Mesenchymal stem cell (in vitro differentiated cells and primary cell): ENCODE results near the gene SMPDL3B.

Experiments
- DNase-seq: peaks from one replicate; pipeline ENCODE4 v3.0.0-alpha.2; 2013
- H2AFZ ChIP-seq: one replicate; pipeline ENCODE4 v1.6.1; 2013; ENCODE audit warnings: low read depth, mild to moderate bottlenecking, control low read depth, inconsistent platforms, low read length, moderate library complexity
- H2AK5ac ChIP-seq: 2 replicates; pipeline ENCODE4 v1.6.1; 2013; ENCODE audit warnings: low read length, moderate library complexity, mild to moderate bottlenecking, inconsistent platforms; ENCODE audit not compliant: severe bottlenecking
- H2BK120ac ChIP-seq: one replicate; pipeline ENCODE4 v1.6.1; 2013; ENCODE audit warnings: low read depth, mild to moderate bottlenecking, inconsistent platforms, low read length, moderate library complexity
- H2BK12ac ChIP-seq, 2 experiments: one replicate each; pipeline ENCODE4 v1.6.1; 2013; ENCODE audit warnings: inconsistent platforms in 2 of 2, low read length in 2 of 2, mild to moderate bottlenecking in 2 of 2, moderate library complexity in 2 of 2, control low read depth in 1 of 2
- H2BK15ac ChIP-seq: one replicate; pipeline ENCODE4 v1.6.1; 2013; ENCODE audit warnings: mild to moderate bottlenecking, low read depth, inconsistent platforms; ENCODE audit not compliant: poor library complexity, severe bottlenecking
- H2BK5ac ChIP-seq: 2 replicates; pipeline ENCODE4 v1.6.1; 2013; ENCODE audit warnings: low read depth, mild to moderate bottlenecking, low read length, control low read depth, inconsistent platforms; ENCODE audit not compliant: poor library complexity, severe bottlenecking
- H3K14ac ChIP-seq, 2 experiments: one replicate each; pipeline ENCODE4 v1.6.1; 2013; ENCODE audit warnings: inconsistent platforms in 2 of 2, low read length in 2 of 2, control low read depth in 1 of 2, mild to moderate bottlenecking in 1 of 2, moderate library complexity in 1 of 2
- H3K18ac ChIP-seq, 2 experiments: one replicate each; pipeline ENCODE4 v1.6.1; 2013; ENCODE audit warnings: inconsistent platforms in 2 of 2, low read length in 2 of 2, control low read depth in 1 of 2, low read depth in 1 of 2, mild to moderate bottlenecking in 1 of 2
- H3K23ac ChIP-seq, 2 experiments: one replicate each; pipeline ENCODE4 v1.6.1; 2013; ENCODE audit warnings: inconsistent platforms in 2 of 2, low read length in 2 of 2, mild to moderate bottlenecking in 2 of 2, moderate library complexity in 2 of 2, control low read depth in 1 of 2
- H3K27ac ChIP-seq: 2 replicates; pipeline ENCODE4 v1.5.1; 2013; ENCODE audit warnings: mild to moderate bottlenecking, moderate library complexity, low read length, control low read depth, inconsistent platforms; ENCODE audit not compliant: poor library complexity, severe bottlenecking
- H3K27me3 ChIP-seq, 2 experiments: 2 replicates each; pipeline versions ENCODE4 v1.6.1 to v1.7.0; 2013; ENCODE audit warnings: low read length in 2 of 2, mild to moderate bottlenecking in 2 of 2, moderate library complexity in 2 of 2, control low read depth in 1 of 2, inconsistent platforms in 1 of 2; ENCODE audit not compliant: control insufficient read depth in 1 of 2, insufficient read depth in 1 of 2
- H3K36me3 ChIP-seq, 2 experiments: 2 replicates each; pipeline versions ENCODE4 v1.6.1 to v1.7.0; 2013; ENCODE audit warnings: low read length in 2 of 2, control low read depth in 1 of 2, inconsistent platforms in 1 of 2, low read depth in 1 of 2, mild to moderate bottlenecking in 1 of 2; ENCODE audit not compliant: insufficient read depth in 2 of 2, control insufficient read depth in 1 of 2
- H3K4ac ChIP-seq, 2 experiments: one replicate each; pipeline ENCODE4 v1.6.1; 2013; ENCODE audit warnings: inconsistent platforms in 2 of 2, low read length in 2 of 2, mild to moderate bottlenecking in 2 of 2, moderate library complexity in 2 of 2, control low read depth in 1 of 2, low read depth in 1 of 2
- H3K4me1 ChIP-seq: 2 replicates; pipeline ENCODE4 v1.6.1; 2013; ENCODE audit warnings: low read depth, low read length, control low read depth; ENCODE audit not compliant: control insufficient read depth, insufficient read depth
- H3K4me2 ChIP-seq: 2 replicates; pipeline ENCODE4 v1.6.1; 2013; ENCODE audit warnings: low read length, mild to moderate bottlenecking, inconsistent platforms; ENCODE audit not compliant: poor library complexity, severe bottlenecking
- H3K4me3 ChIP-seq, 2 experiments: 2 replicates each; pipeline versions ENCODE4 v1.5.1 to v1.7.0; 2013; ENCODE audit warnings: low read length in 2 of 2, mild to moderate bottlenecking in 2 of 2, control low read depth in 1 of 2, low read depth in 1 of 2; ENCODE audit not compliant: insufficient read depth in 1 of 2
- H3K79me1 ChIP-seq: replicated peaks from 2 replicates; pipeline ENCODE4 v1.6.1; 2013; ENCODE audit warnings: mild to moderate bottlenecking, control low read depth, low read length, inconsistent platforms; ENCODE audit not compliant: poor library complexity, severe bottlenecking
- H3K9ac ChIP-seq: 2 replicates; pipeline ENCODE4 v1.7.0; 2013; ENCODE audit warnings: mild to moderate bottlenecking, low read length, moderate library complexity
- H3K9me3 ChIP-seq: 2 replicates; pipeline ENCODE4 v1.7.0; 2013; ENCODE audit warnings: mild to moderate bottlenecking, low read length; ENCODE audit not compliant: control insufficient read depth
- H4K8ac ChIP-seq: one replicate; pipeline ENCODE4 v1.6.1; 2013; ENCODE audit warnings: inconsistent platforms, mild to moderate bottlenecking, low read length, moderate library complexity
- H4K91ac ChIP-seq: one replicate; pipeline ENCODE4 v1.6.1; 2013; ENCODE audit warnings: mild to moderate bottlenecking, low read length, inconsistent platforms
- WGBS: methylation state at CpG from one replicate; pipeline ENCODE4 v1.1.7; 2013; ENCODE audit warnings: mixed read lengths; 5-methylcytosine and 5-hydroxymethylcytosine counted together

The SMPDL3B gene

DNA sequence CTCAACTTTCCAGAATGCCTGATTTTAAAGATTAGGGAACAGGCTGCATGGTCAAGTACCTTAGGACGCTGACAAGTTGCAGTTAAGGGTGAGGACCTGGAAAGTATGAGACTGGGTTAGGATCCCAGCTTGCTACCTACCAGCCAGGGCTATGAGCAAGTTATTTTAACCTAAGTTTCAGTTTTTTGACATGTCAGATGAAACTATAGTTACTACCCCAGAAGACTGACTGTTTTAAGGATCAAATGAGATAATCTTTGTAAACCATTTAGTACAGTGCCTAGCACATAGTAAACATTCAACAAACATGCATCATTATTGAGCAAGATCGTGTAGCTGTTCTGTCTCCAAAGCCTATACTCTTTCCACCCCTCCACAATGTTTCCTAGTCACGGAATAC lies 48.1 kb upstream of the SMPDL3B start:
- no peak overlapping the region for H2AK5ac ChIP-seq

DNA sequence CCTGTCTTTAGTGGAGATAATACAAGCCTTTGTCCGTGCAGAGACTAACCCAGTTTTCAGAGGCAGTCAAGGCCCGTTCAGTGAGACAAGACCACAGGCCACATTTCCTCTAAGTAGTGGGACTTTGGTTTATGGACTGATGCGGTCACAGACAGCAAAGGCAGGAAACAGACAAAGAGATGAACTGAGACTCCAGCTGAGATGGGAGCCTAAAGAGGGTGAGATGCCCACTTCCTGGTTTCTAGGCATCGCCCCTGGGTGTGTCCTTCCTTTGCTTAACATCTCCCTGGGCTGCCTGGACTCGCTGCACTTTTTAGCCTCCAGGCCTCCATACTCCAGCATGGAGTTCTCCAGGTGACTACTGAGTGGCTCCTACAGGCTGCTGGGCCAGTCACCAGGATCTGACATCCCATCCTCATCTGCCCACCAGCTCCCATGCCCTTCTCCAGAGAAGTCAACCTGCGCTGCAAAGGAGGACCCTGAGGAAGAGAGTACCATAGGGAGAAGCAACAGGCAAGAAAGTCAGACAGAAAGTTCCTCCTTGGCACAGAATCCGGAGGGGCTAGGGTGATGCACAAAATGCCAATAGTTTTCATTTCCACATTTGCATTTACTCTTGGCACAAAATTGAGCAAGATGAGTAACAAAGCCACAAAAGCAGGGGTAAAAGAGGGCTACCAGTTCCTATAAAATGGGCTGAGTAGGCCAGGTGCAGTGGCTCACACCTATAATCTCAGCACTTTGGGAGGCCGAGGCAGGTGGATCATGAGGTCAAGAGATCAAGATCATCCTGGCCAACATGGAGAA lies 47.4 kb upstream of the SMPDL3B start:
- Histone ChIP-seq H3K18ac (no peak overlapping the region), H4K8ac (no peak overlapping the region), H3K4me2 (no peak overlapping the region), H3K79me1 (peaks cover 4% of the 10 kb centered on the region), H3K36me3 (peaks cover 36 to 71% of the 10 kb centered on the region in 2 experiments), H2BK15ac (no peak overlapping the region), H3K9me3 (no peaks in the 10 kb centered on the region), H2AFZ (no peak overlapping the region), H3K27ac (no peak overlapping the region), H2BK5ac (no peak overlapping the region), H3K27me3 (no peaks in the 10 kb centered on the region), H2BK12ac (no peak overlapping the region), H3K4me3 (no peak overlapping the region), H3K14ac (no peak overlapping the region), H3K9ac (no peak overlapping the region), H4K91ac (no peak overlapping the region), H2BK120ac (no peak overlapping the region), H2AK5ac (no peak overlapping the region), H3K23ac (no peak overlapping the region), H3K4ac (no peak overlapping the region), H3K4me1 (peaks cover 6% of the 10 kb centered on the region)
- WGBS: 92% methylated on average over 7 of the region's 8 CpGs
- no peak for DNase-seq

More for the DNA sequence above, 48.1 kb upstream of the SMPDL3B start:
- no peak overlapping the region for H3K4me2 ChIP-seq
- no peak overlapping the region for H4K91ac ChIP-seq
- H2BK120ac ChIP-seq: no peak overlapping the region
- H3K27me3 ChIP-seq: no peaks in the 10 kb centered on the region
- peaks cover 4% of the 10 kb centered on the region for H3K79me1 ChIP-seq
- H2AFZ ChIP-seq: no peak overlapping the region
- H3K14ac ChIP-seq: no peak overlapping the region
- H3K4me1 ChIP-seq: peaks cover 6% of the 10 kb centered on the region
- peaks cover 42 to 65% of the 10 kb centered on the region in 2 experiments for H3K36me3 ChIP-seq
- no peak overlapping the region for H3K23ac ChIP-seq
- H2BK5ac ChIP-seq: no peak overlapping the region
- no peak overlapping the region for H3K18ac ChIP-seq
- H3K27ac ChIP-seq: no peak overlapping the region
- no peak overlapping the region for H3K4me3 ChIP-seq
- H2BK15ac ChIP-seq: no peak overlapping the region
- no peaks in the 10 kb centered on the region for H3K9me3 ChIP-seq
- no peak overlapping the region for H2BK12ac ChIP-seq
- no peak overlapping the region for H3K4ac ChIP-seq
- 100% methylated on average over 2 of the region's 3 CpGs for WGBS
- H4K8ac ChIP-seq: no peak overlapping the region
- H3K9ac ChIP-seq: no peak overlapping the region
- peak; percentile 16 for DNase-seq

DNA sequence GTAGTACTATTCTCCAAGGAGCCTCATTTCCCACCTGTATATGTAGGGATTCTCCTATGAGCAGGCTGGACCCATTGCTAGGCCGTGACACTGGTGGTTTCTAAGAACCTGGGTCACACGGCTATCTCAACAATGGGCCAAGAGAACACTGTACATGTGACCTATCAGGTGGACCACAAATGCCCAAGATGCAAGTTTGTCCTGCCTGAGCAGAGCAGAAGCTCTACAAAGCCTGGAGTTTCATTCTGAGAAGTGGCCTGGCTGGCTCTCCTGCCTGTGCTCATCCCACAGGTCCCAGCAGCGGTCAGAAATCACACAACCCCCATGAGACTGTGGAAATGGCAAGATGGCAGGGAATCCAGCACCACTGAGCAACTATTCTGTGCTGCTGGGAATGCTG lies 45.3 kb upstream of the SMPDL3B start:
- H2BK12ac ChIP-seq: no peak overlapping the region
- no peak overlapping the region for H2BK120ac ChIP-seq
- peak overlapping the region in 1 of 2 experiments; percentile 10 for H3K23ac ChIP-seq
- H3K4me1 ChIP-seq: peaks cover 1% of the 10 kb centered on the region
- DNase-seq: no peak
- peaks cover 4% of the 10 kb centered on the region for H3K79me1 ChIP-seq
- no peak overlapping the region for H2AFZ ChIP-seq
- H2AK5ac ChIP-seq: peak overlapping the region; percentile 33
- H2BK15ac ChIP-seq: no peak overlapping the region
- no peak overlapping the region for H3K14ac ChIP-seq
- H4K91ac ChIP-seq: no peak overlapping the region
- no peak overlapping the region for H3K18ac ChIP-seq
- WGBS: 97% methylated on average over 3 of the region's 3 CpGs
- no peaks in the 10 kb centered on the region for H3K9me3 ChIP-seq
- H3K36me3 ChIP-seq: peaks cover 34 to 73% of the 10 kb centered on the region in 2 experiments
- H2BK5ac ChIP-seq: no peak overlapping the region
- H4K8ac ChIP-seq: no peak overlapping the region
- H3K9ac ChIP-seq: no peak overlapping the region
- H3K27ac ChIP-seq: no peak overlapping the region
- H3K4me2 ChIP-seq: no peak overlapping the region
- H3K4ac ChIP-seq: no peak overlapping the region
- H3K27me3 ChIP-seq: no peaks in the 10 kb centered on the region
- no peak overlapping the region for H3K4me3 ChIP-seq

DNA sequence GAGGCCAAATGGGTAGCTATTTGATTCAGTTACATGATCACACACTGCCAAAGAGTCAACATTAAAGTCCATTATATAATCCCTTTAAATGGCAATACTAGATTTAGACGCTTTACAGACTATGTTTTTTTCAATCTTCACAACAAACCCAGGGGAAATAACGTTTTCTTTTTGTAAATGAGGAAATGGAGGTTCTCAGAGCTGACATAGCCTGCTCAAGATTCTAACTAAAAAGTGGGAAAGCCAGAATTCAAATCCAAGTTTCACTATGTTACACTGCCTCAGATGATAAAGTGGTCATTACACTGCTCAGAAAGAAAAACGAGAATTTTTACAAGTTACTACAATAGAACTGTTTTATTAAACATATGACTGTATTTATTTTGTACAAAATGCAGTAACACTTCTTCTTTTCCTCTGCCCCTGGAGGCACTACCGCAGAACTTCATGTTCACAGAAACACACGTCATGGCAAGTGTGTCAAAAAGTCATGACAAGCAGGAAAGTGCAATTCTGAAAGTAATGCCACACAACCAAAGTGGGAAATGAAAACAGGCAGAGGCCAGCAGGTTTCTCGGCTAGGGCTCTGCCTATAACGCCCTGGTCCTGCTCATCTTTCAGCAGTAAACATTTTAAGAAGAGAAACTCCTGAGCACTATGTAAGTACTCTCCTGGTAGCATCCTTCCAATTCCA lies 43.5 kb upstream of the SMPDL3B start:
- Histone ChIP-seq H4K91ac (no peak overlapping the region), H3K79me1 (peaks cover 4% of the 10 kb centered on the region), H2BK15ac (no peak overlapping the region), H2BK12ac (no peak overlapping the region), H2AK5ac (no peak overlapping the region), H2AFZ (no peak overlapping the region), H3K4ac (no peak overlapping the region), H3K4me3 (no peak overlapping the region), H3K4me2 (no peak overlapping the region), H3K27ac (no peak overlapping the region), H3K9me3 (no peaks in the 10 kb centered on the region), H3K9ac (no peak overlapping the region), H3K4me1 (peaks cover 1% of the 10 kb centered on the region), H3K18ac (no peak overlapping the region), H4K8ac (no peak overlapping the region), H3K14ac (no peak overlapping the region), H3K27me3 (no peaks in the 10 kb centered on the region), H2BK120ac (no peak overlapping the region), H2BK5ac (no peak overlapping the region), H3K36me3 (peaks cover 29 to 77% of the 10 kb centered on the region in 2 experiments), H3K23ac (no peak overlapping the region)
- 95% methylated on average over 4 of the region's 7 CpGs for WGBS
- DNase-seq: no peak
